DOHH2 (cell line): ENCODE measurements around the gene DNASE1.

ENCODE experiments used
- H3F3A ChIP-seq: fragments of 200-600 bp; sonication (generic), shearing (Covaris generic); 2 replicates; pipeline ENCODE4 v1.6.0; 2016; ENCODE audit warnings: antibody characterized with exemption, mild to moderate bottlenecking; ENCODE audit not compliant: control insufficient read depth, insufficient read depth
- H3K27ac ChIP-seq: fragments of 200-600 bp; sonication (generic); 2 replicates; pipeline ENCODE4 v1.5.1; 2014; ENCODE audit warnings: low read depth, mild to moderate bottlenecking, low read length, moderate library complexity
- H3K27me3 ChIP-seq: fragments of 200-600 bp; sonication (generic); 2 replicates; pipeline ENCODE4 v1.6.1; 2014; ENCODE audit warnings: mild to moderate bottlenecking, low read length, mixed read lengths; ENCODE audit not compliant: control insufficient read depth
- H3K36me3 ChIP-seq: fragments of 200-600 bp; sonication (generic); 2 replicates; pipeline ENCODE4 v1.6.1; 2014; ENCODE audit warnings: mild to moderate bottlenecking, low read length, moderate library complexity, mixed read lengths; ENCODE audit not compliant: control insufficient read depth
- H3K4me1 ChIP-seq: fragments of 200-600 bp; sonication (generic); 2 replicates; pipeline ENCODE4 v1.6.1; 2014; ENCODE audit warnings: mild to moderate bottlenecking, low read length, mixed read lengths; ENCODE audit not compliant: control insufficient read depth
- H3K4me2 ChIP-seq: fragments of 200-600 bp; sonication (generic); 2 replicates; pipeline ENCODE4 v1.6.0; 2014; ENCODE audit warnings: mild to moderate bottlenecking, low read length, moderate library complexity
- H3K4me3 ChIP-seq: fragments of 200-600 bp; sonication (generic); 2 replicates; pipeline ENCODE4 v1.5.1; 2014; ENCODE audit warnings: mild to moderate bottlenecking, low read length, mixed read lengths
- H3K79me2 ChIP-seq: fragments of 200-600 bp; sonication (generic); 2 replicates; pipeline ENCODE4 v1.6.1; 2014; ENCODE audit warnings: mild to moderate bottlenecking, low read length, mixed read lengths; ENCODE audit not compliant: control insufficient read depth
- H3K9me2 ChIP-seq: fragments of 200-600 bp; sonication (generic); replicated peaks from 2 replicates; pipeline ENCODE4 v1.6.1; 2014; ENCODE audit warnings: mild to moderate bottlenecking, low read length, mixed read lengths; ENCODE audit not compliant: control insufficient read depth
- H3K9me3 ChIP-seq: fragments of 200-600 bp; sonication (generic); 2 replicates; pipeline ENCODE4 v1.6.1; 2014; ENCODE audit warnings: antibody characterized with exemption, low read length, mixed read lengths; ENCODE audit not compliant: control insufficient read depth, insufficient read depth
- H4K20me1 ChIP-seq: fragments of 200-600 bp; sonication (generic); 2 replicates; pipeline ENCODE4 v1.6.0; 2014; ENCODE audit warnings: low read depth, mild to moderate bottlenecking, antibody characterized with exemption, low read length, moderate library complexity; ENCODE audit not compliant: control insufficient read depth, insufficient read depth
- CTCF ChIP-seq: fragments of 200-600 bp; sonication (generic); IDR thresholded peaks from one replicate; pipeline ENCODE4 v1.5.1; 2014; ENCODE audit warnings: antibody characterized with exemption, mild to moderate bottlenecking, low read depth, low read length; ENCODE audit not compliant: poor library complexity, severe bottlenecking
- EZH2phosphoT487 ChIP-seq: fragments of 200-600 bp; sonication (generic); IDR thresholded peaks from 2 replicates; pipeline ENCODE4 v1.6.1; 2017; ENCODE audit warnings: borderline replicate concordance, mild to moderate bottlenecking, antibody characterized with exemption, low read length, moderate library complexity, mixed read lengths

Gene DNASE1

GRCh38 chr16:3610698-3611145 lies 43.8 kb upstream of the DNASE1 start:
- Histone ChIP-seq H3K9me2 (no peaks in the 10 kb centered on the region), H3K36me3 (peaks cover 82% of the 10 kb centered on the region), H4K20me1 (no peaks in the 10 kb centered on the region), H3K27me3 (no peaks in the 10 kb centered on the region), H3F3A (peaks cover 26% of the 10 kb centered on the region), H3K4me2 (peak overlapping the region; percentile 83), H3K27ac (peak overlapping the region; percentile 82), H3K4me1 (peaks cover 74% of the 10 kb centered on the region), H3K4me3 (peak overlapping the region; percentile 98), H3K79me2 (peaks cover 95% of the 10 kb centered on the region), H3K9me3 (peaks cover 9% of the 10 kb centered on the region; the same call in 1 of the 2 replicates)
- no peak for TF ChIP-seq CTCF
- no peak for TF ChIP-seq EZH2phosphoT487

DNA sequence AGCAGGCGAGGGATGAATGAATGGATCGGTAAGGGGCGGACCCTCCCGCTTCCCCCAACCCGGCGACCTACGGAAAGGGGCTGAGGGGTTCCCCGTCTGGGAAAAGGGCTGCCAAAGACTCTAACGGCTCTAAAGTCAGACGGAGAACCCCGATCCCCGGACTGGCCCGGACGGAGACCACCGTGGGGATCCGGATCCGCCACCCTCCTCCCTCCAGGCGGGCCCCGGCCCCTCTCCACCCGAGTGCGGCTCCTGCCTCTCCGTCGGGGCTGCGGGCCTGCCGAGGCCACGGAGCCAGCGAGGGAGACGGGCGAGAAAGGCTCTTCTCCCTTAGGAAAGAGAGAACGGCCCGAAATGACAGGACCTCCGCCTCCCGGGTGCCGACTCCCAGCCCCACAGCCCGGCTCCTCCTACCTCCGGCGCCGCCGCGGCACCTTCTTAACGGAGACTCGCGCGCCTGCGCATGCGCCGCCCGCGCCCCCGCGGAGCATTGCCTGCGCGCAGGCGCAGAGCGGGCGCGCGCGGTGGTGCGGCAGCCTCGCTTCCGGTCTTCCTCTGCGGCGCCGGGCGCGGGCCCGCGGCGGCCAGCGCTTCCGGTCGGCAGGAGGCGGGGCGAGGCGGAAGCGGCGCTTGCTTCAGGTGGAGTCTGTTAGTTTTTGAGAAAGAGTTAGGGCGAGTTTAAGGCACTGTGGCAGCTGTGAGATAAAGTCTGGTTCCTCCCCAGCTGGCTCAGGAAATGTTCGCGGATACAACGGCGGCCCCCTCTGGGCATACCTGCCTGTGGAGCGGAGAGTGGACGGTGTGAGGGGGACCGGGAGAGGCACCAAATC lies 43.1 kb upstream of the DNASE1 start, which contains the start of gene SLX4:
Gene SLX4 (minus strand): TSS at position 461 of the 830 bp plus-strand sequence. CDS start 2,642 bp downstream, outside the sequence.
- no peaks in the 10 kb centered on the region for H3K9me2 ChIP-seq
- H3K27me3 ChIP-seq, result no peaks in the 10 kb centered on the region
- peaks cover 75% of the 10 kb centered on the region for H3K4me1 ChIP-seq
- peak within 1 kb of the TSS; percentile 98 for H3K4me3 ChIP-seq
- peak within 1 kb of the TSS; percentile 95 for H3K27ac ChIP-seq
- H3K9me3 ChIP-seq, result peaks cover 9% of the 10 kb centered on the region; the same call in 1 of the 2 replicates
- H4K20me1 ChIP-seq, result no peaks in the 10 kb centered on the region
- H3K79me2 ChIP-seq, result peaks cover 97% of the 10 kb centered on the region
- H3K4me2 ChIP-seq, result peak within 1 kb of the TSS; percentile 93
- TF ChIP-seq EZH2phosphoT487, result no peak
- TF ChIP-seq CTCF, result no peak
- peaks cover 84% of the 10 kb centered on the region for H3K36me3 ChIP-seq
- H3F3A ChIP-seq, result peaks cover 26% of the 10 kb centered on the region

DNA sequence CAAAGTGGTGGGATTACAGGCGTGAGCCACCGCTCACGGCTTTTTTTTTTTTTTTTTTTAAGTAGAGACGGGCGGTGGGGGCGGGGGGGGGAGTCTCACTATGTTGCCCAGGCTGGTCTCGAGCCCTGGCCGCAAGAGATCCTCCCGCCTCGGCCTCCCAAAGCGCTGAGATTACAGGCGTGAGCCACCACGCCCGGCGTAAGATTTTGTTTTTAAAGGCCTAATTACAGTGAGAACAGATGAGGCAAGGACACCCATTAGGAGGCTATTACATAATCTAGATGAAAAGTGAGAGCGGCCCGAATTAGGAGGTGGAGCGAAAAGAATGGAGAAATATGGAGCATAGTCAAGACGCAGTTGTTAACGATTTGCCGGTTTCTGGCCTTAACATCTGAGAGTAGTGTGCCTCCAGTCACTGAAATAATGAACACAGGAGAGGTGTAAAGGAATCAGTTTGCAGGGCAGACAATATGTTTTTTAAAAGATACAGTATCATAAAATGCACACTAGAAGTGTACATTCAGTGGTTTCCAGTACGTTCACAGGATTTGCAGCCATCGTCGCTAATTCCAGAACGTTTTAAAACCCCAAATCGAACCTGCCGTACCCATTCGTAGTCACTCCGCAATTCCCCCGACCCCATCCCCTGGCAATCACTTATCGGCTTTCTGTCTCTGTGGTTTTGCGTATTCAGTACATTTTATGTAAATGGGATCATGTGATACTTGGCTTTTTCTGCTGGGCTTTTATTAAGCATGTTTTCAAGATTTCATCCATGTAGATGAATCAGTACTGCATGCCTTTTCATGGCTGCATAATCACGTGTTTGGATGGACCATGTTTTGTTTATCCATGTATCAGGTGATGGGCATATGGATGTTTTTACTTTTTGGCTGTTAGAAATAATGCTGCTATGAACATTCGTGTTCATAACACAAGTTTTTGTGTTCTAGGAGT lies 41.7 kb upstream of the DNASE1 start:
- peaks cover 97% of the 10 kb centered on the region for H3K79me2 ChIP-seq
- peaks cover 75% of the 10 kb centered on the region for H3K4me1 ChIP-seq
- H3F3A ChIP-seq, result peaks cover 25% of the 10 kb centered on the region
- H3K27me3 ChIP-seq, result no peaks in the 10 kb centered on the region
- no peaks in the 10 kb centered on the region for H4K20me1 ChIP-seq
- H3K27ac ChIP-seq, result peak overlapping the region; percentile 95
- H3K4me2 ChIP-seq, result peak overlapping the region; percentile 93
- TF ChIP-seq EZH2phosphoT487 (no peak), CTCF (no peak)
- H3K9me3 ChIP-seq, result peaks cover 9% of the 10 kb centered on the region; the same call in 1 of the 2 replicates
- peaks cover 88% of the 10 kb centered on the region for H3K36me3 ChIP-seq
- H3K9me2 ChIP-seq, result no peaks in the 10 kb centered on the region
- H3K4me3 ChIP-seq, result peak overlapping the region; percentile 98
